GM21717 (cell line): Measurements from ENCODE around the gene ZNF804A.

ENCODE experiments used
- ATAC-seq: cut with Tn5 transposase; IDR thresholded peaks from one replicate; pipeline ENCODE4 v1.9.1; 2021; ENCODE audit warnings: mild to moderate bottlenecking, moderate library complexity; ENCODE audit not compliant: unreplicated experiment

The ZNF804A gene

GRCh38 chr2:184920451-184920965 lies 322.2 kb downstream of the ZNF804A start:
- no peak for ATAC-seq

GRCh38 chr2:184921676-184922075 lies 323.3 kb downstream of the ZNF804A start:
- ATAC-seq, result no peak

GRCh38 chr2:184923751-184924150 lies 325.4 kb downstream of the ZNF804A start:
- no peak for ATAC-seq

- no peak for ATAC-seq
Observed at GRCh38 chr2:184927040-184927439, 328.7 kb downstream of the ZNF804A start.

GRCh38 chr2:184936761-184937160 lies 338.4 kb downstream of the ZNF804A start:
- no peak for ATAC-seq

GRCh38 chr2:184938221-184938985 lies 340.1 kb downstream of the ZNF804A start:
- ATAC-seq, result no peak

- no peak for ATAC-seq
Observed at GRCh38 chr2:184945326-184945725, 347.0 kb downstream of the ZNF804A start.

GRCh38 chr2:184945824-184946223 lies 347.5 kb downstream of the ZNF804A start:
- ATAC-seq, result no peak

- no peak for ATAC-seq
Observed at GRCh38 chr2:184956856-184957255, 358.5 kb downstream of the ZNF804A start.

- ATAC-seq, result no peak
Observed at GRCh38 chr2:184971546-184972068, 373.3 kb downstream of the ZNF804A start.
